Uterus (tissue), 4 donors: Measurements from ENCODE around the gene FOXS1. TPM values are rescaled to one million over a fixed set of nuclear protein-coding genes. Genes with fewer than 3 reads are reported as not detected.

Experiments
- DNase-seq, 2 donors: peaks; one replicate each; pipeline ENCODE4 v3.0.0-alpha.2; 2019 to 2020
- H3K27ac ChIP-seq, 2 donors: fragments of 200-600 bp; sonication (generic); 1 replicate in 1 of 2; 2 replicates in 1 of 2; pipeline ENCODE4 v1.5.1; 2016 to 2018
- H3K27me3 ChIP-seq, 2 donors: fragments of 200-600 bp; sonication (generic); one replicate each; pipeline ENCODE4 v1.5.1; 2018 to 2019; ENCODE audit warnings: control low read depth in 1 of 2
- H3K36me3 ChIP-seq, 2 donors: fragments of 200-600 bp; sonication (generic); one replicate each; pipeline ENCODE4 v1.5.1; 2019; ENCODE audit warnings: control low read depth in 1 of 2
- H3K4me1 ChIP-seq, 2 donors: fragments of 200-600 bp; sonication (generic); one replicate each; pipeline ENCODE4 v1.5.1; 2018 to 2019; ENCODE audit warnings: control low read depth in 1 of 2
- H3K4me3 ChIP-seq, 2 donors: fragments of 200-600 bp; sonication (generic); 1 replicate in 1 of 2; 2 replicates in 1 of 2; pipeline ENCODE4 v1.5.1; 2018 to 2019; ENCODE audit warnings: mild to moderate bottlenecking in 1 of 2
- H3K9me3 ChIP-seq, 2 donors: fragments of 200-600 bp; sonication (generic); one replicate each; pipeline ENCODE4 v1.5.1; 2019; ENCODE audit warnings: control low read depth in 1 of 2
- POLR2A ChIP-seq, 2 donors: fragments of 450-650 bp; IDR thresholded peaks; one replicate each; pipeline ENCODE4 v1.6.1; 2016; ENCODE audit warnings: antibody characterized with exemption in 2 of 2, mild to moderate bottlenecking in 1 of 2, moderate library complexity in 1 of 2
- intact Hi-C: fragments of 100-400 bp; cut with DNase I; formaldehyde crosslinking; loops from one replicate; pipeline ENCODE4 v1.15.1; 2023; ENCODE audit warnings: low total_unique reads
- small RNA-seq: library from RNA; depleted of rRNA; stranded (forward); fragments of <200 nt; gene quantifications from one replicate; pipeline ENCODE3, GENCODE V24; 2016
- total RNA-seq, 4 donors: library from RNA; depleted of rRNA in 3 of 4; stranded (reverse); fragments of >200 nt in 3 of 4; gene quantifications; one replicate each; pipeline versions ENCODE4 v1.1.0 to v1.2.4, GENCODE V29; 2014 to 2023
- TF ChIP-seq, protein P1 (sequence below), 4 experiments: fragments of 200-600 bp in 2 of 4; fragments of 450-650 bp in 2 of 4; sonication (generic) in 2 of 4; IDR thresholded peaks; one replicate each; pipeline ENCODE4 v1.5.1; 2016 to 2019; ENCODE audit warnings: antibody characterized with exemption in 4 of 4, mild to moderate bottlenecking in 2 of 4, moderate library complexity in 1 of 4
- donor health status: DM: yes; HTN: yes; CAD: no.

Gene FOXS1
- total RNA-seq, 4 donors from 2014 or later = 5.4 to 6.2 TPM; not detected in 2

- H3K9me3 ChIP-seq = no peaks in the 10 kb centered on the region
- H3K4me3 ChIP-seq = no peak overlapping the region
- H3K27ac ChIP-seq = no peak overlapping the region
- intact Hi-C loops = no loop called here
- H3K27me3 ChIP-seq = no peaks in the 10 kb centered on the region
- no peak for TF ChIP-seq POLR2A (IDR thresholded peaks at IDR 0.05)
- TF ChIP-seq, protein P1, sequence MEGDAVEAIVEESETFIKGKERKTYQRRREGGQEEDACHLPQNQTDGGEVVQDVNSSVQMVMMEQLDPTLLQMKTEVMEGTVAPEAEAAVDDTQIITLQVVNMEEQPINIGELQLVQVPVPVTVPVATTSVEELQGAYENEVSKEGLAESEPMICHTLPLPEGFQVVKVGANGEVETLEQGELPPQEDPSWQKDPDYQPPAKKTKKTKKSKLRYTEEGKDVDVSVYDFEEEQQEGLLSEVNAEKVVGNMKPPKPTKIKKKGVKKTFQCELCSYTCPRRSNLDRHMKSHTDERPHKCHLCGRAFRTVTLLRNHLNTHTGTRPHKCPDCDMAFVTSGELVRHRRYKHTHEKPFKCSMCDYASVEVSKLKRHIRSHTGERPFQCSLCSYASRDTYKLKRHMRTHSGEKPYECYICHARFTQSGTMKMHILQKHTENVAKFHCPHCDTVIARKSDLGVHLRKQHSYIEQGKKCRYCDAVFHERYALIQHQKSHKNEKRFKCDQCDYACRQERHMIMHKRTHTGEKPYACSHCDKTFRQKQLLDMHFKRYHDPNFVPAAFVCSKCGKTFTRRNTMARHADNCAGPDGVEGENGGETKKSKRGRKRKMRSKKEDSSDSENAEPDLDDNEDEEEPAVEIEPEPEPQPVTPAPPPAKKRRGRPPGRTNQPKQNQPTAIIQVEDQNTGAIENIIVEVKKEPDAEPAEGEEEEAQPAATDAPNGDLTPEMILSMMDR (IDR thresholded peaks at IDR 0.05) = no peak
- no peaks in the 10 kb centered on the region for H3K36me3 ChIP-seq
- DNase-seq = no peak
- H3K4me1 ChIP-seq = no peaks in the 10 kb centered on the region
Measured at GRCh38 chr20:31806564-31807355, 38.6 kb downstream of the FOXS1 start.

- Histone ChIP-seq H3K27me3 (no peaks in the 10 kb centered on the region), H3K4me3 (no peak overlapping the region), H3K9me3 (no peaks in the 10 kb centered on the region), H3K36me3 (no peaks in the 10 kb centered on the region), H3K27ac (no peak overlapping the region), H3K4me1 (no peaks in the 10 kb centered on the region)
- intact Hi-C loops = no loop called here
- no peak for DNase-seq
- no peak for TF ChIP-seq POLR2A (IDR thresholded peaks at IDR 0.05)
- TF ChIP-seq, protein P1 (IDR thresholded peaks at IDR 0.05) = no peak
Measured at GRCh38 chr20:31803552-31804291, 41.7 kb downstream of the FOXS1 start.

- no peaks in the 10 kb centered on the region for H3K4me1 ChIP-seq
- intact Hi-C loops = no loop called here
- H3K27ac ChIP-seq = no peak overlapping the region
- H3K27me3 ChIP-seq = no peaks in the 10 kb centered on the region
- H3K36me3 ChIP-seq = no peaks in the 10 kb centered on the region
- no peak for DNase-seq
- no peak for TF ChIP-seq POLR2A (IDR thresholded peaks at IDR 0.05)
- TF ChIP-seq, protein P1 (IDR thresholded peaks at IDR 0.05) = no peak
- no peak overlapping the region for H3K4me3 ChIP-seq
- H3K9me3 ChIP-seq = no peaks in the 10 kb centered on the region
Measured at GRCh38 chr20:31801508-31801907, 43.9 kb downstream of the FOXS1 start.

DNA sequence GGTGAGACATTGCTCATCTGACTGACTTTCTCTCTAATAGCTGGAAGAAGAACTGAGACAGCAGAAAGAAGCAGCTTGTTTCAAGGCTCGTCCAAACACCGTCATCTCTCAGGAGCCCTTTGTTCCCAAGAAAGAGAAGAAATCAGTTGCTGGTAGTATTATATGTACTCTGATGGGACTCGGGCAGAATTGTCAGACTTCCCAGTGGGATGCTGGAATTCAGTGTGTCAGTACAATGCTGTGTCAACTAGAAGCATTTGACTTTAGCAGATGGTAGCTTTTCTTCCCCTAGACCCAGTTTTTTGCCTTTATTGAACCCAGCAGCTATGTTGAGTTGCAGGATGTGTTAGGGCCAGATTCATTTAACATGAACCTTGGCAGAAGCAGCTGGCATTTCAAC is 48.0 kb downstream of the FOXS1 start:
- no peaks in the 10 kb centered on the region for H3K9me3 ChIP-seq
- H3K36me3 ChIP-seq = no peaks in the 10 kb centered on the region
- no peak for TF ChIP-seq POLR2A (IDR thresholded peaks at IDR 0.05)
- TF ChIP-seq, protein P1 (IDR thresholded peaks at IDR 0.05) = no peak
- H3K27ac ChIP-seq = no peak overlapping the region
- no peaks in the 10 kb centered on the region for H3K4me1 ChIP-seq
- H3K4me3 ChIP-seq = no peak overlapping the region
- no peak for DNase-seq
- intact Hi-C loops = no loop called here
- H3K27me3 ChIP-seq = no peaks in the 10 kb centered on the region

Small RNA genes lying within 50 kb of the gene (small RNA-seq; reads per million reads assigned to genes)
- not detected for gene AL160175.1

Other genes starting within 250 kb of the FOXS1 start
- gene ID1, start 240.3 kb downstream of the FOXS1 start, total RNA-seq = 100 to 1,000 TPM; 364 to 646 (median 505) TPM
- gene COX4I2, start 207.7 kb downstream of the FOXS1 start, total RNA-seq = 1 to 10 TPM in 2 of 4 donors, not detected in 2; 5.1 to 8.4 TPM
- 100 to 1,000 TPM in 1 of 4 donors, 10 to 100 TPM in 3; 35.0 to 113 (median 57.4) TPM for gene BCL2L1, start 122.7 kb downstream of the FOXS1 start, total RNA-seq
- gene TPX2, start 106.3 kb downstream of the FOXS1 start, total RNA-seq = 10 to 100 TPM in 1 of 4 donors, under 1 TPM in 2, not detected in 1; 0.12 to 32.4 (median 0.59) TPM
- under 1 TPM in 2 of 4 donors, not detected in 2; 0.21 to 0.69 TPM for gene MYLK2, start 26.2 kb downstream of the FOXS1 start, total RNA-seq
- 10 to 100 TPM in 1 of 4 donors, 1 to 10 TPM in 2, not detected in 1; 1.6 to 45.6 (median 8.8) TPM for gene DUSP15, start 24.9 kb upstream of the FOXS1 start, total RNA-seq
- gene TTLL9, start 25.0 kb upstream of the FOXS1 start, total RNA-seq = 1 to 10 TPM in 1 of 4 donors, under 1 TPM in 2, not detected in 1; under 0.01 to 2.9 (median 0.91) TPM
- 100 to 1,000 TPM in 1 of 4 donors, 10 to 100 TPM in 1, 1 to 10 TPM in 2; 1.2 to 109 (median 9.5) TPM for gene PDRG1, start 106.4 kb upstream of the FOXS1 start, total RNA-seq
- gene XKR7, start 122.5 kb upstream of the FOXS1 start, total RNA-seq = under 1 TPM in 1 of 4 donors, not detected in 3; 0.14 TPM
- 10 to 100 TPM in 2 of 4 donors, 1 to 10 TPM in 2; 3.5 to 21.9 (median 10.0) TPM for gene CCM2L, start 164.8 kb upstream of the FOXS1 start, total RNA-seq
- gene HCK, start 206.6 kb upstream of the FOXS1 start, total RNA-seq = 1 to 10 TPM; 1.3 to 7.0 (median 4.1) TPM